Tibial nerve (tissue), 4 donors: ENCODE results near the gene OR2S2. TPM values are rescaled to one million over a fixed set of nuclear protein-coding genes. Genes with fewer than 3 reads are reported as not detected.
A peak's percentile ranks its signal among the peaks of the same experiment; 100 is the strongest.

Experiments
- DNase-seq, 2 donors: peaks; one replicate each; pipeline ENCODE4 v3.0.0-alpha.2; 2019; ENCODE audit warnings: low spot score in 2 of 2
- H3K27ac ChIP-seq, 4 donors: fragments of 200-600 bp; sonication (generic) in 3 of 4; one replicate each; pipeline ENCODE4 v1.5.1; 2017 to 2019; ENCODE audit warnings: mild to moderate bottlenecking in 1 of 4
- H3K27me3 ChIP-seq, 2 donors: fragments of 200-600 bp; sonication (generic) in 1 of 2; one replicate each; pipeline versions ENCODE4 v1.5.1 to v1.6.0; 2017 to 2019
- H3K36me3 ChIP-seq, 3 donors: fragments of 200-600 bp; sonication (generic); one replicate each; pipeline ENCODE4 v1.5.1; 2018 to 2019
- H3K4me1 ChIP-seq, 4 donors: fragments of 200-600 bp; sonication (generic) in 3 of 4; one replicate each; pipeline ENCODE4 v1.5.1; 2017 to 2019
- H3K4me3 ChIP-seq, 4 donors: fragments of 200-600 bp; sonication (generic) in 3 of 4; one replicate each; pipeline ENCODE4 v1.5.1; 2017 to 2019; ENCODE audit warnings: mild to moderate bottlenecking in 1 of 4, moderate library complexity in 1 of 4
- H3K9me3 ChIP-seq, 4 donors: fragments of 200-600 bp; sonication (generic) in 3 of 4; one replicate each; pipeline ENCODE4 v1.5.1; 2017 to 2019
- CTCF ChIP-seq, 5 experiments: fragments of 200-600 bp in 3 of 5; fragments of 450-650 bp in 2 of 5; sonication (generic) in 3 of 5; IDR thresholded peaks; one replicate each; pipeline ENCODE4 v1.5.1; 2016 to 2019; ENCODE audit warnings: antibody characterized with exemption in 5 of 5, mild to moderate bottlenecking in 3 of 5, moderate library complexity in 2 of 5
- EP300 ChIP-seq, 2 donors: sonication (generic); formaldehyde crosslinking; IDR thresholded peaks; one replicate each; pipeline ENCODE4 v1.6.1; 2017; ENCODE audit warnings: antibody characterized with exemption in 2 of 2, mild to moderate bottlenecking in 1 of 2
- POLR2A ChIP-seq, 2 donors: fragments of 450-650 bp; IDR thresholded peaks; one replicate each; pipeline ENCODE4 v1.6.1; 2017; ENCODE audit warnings: antibody characterized with exemption in 2 of 2, mild to moderate bottlenecking in 2 of 2, moderate library complexity in 2 of 2
- WGBS, 2 donors: methylation state at CpG; one replicate each; pipeline ENCODE4 v1.1.5; 2018; 5-methylcytosine and 5-hydroxymethylcytosine counted together
- total RNA-seq, 4 donors: library from RNA; depleted of rRNA; stranded (reverse); fragments of >200 nt; gene quantifications; one replicate each; pipeline ENCODE4 v1.1.0, GENCODE V29; 2016

Gene OR2S2
- total RNA-seq, 4 donors from 2014 or later, result not detected

GRCh38 chr9:35909274-35909673 is 48.7 kb downstream of the OR2S2 start, which contains the start of gene SPAAR:
Gene SPAAR (plus strand): TSS chr9:35909490. CDS start chr9:35910464, 974 bp downstream.
- no peak for DNase-seq
- Histone ChIP-seq H3K27me3 (no peaks in the 10 kb centered on the region), H3K27ac (peak within 1 kb of the TSS; percentile 92 to 97 (median 94)), H3K36me3 (no peaks in the 10 kb centered on the region), H3K4me3 (peak within 1 kb of the TSS in 1 of 4 donors; percentile 47), H3K4me1 (peaks cover 0 to 83% (median 62%) of the 10 kb centered on the region in 4 donors), H3K9me3 (no peaks in the 10 kb centered on the region)
- TF ChIP-seq POLR2A (IDR thresholded peaks at IDR 0.05) (no peak), EP300 (IDR thresholded peaks at IDR 0.05) (no peak), CTCF (IDR thresholded peaks at IDR 0.05) (no peak)
- 72 to 76% methylated on average over 11 of the region's 11 CpGs for WGBS, 2 donors

- Histone ChIP-seq H3K36me3 (no peaks in the 10 kb centered on the region), H3K4me1 (peaks cover 0 to 88% (median 67%) of the 10 kb centered on the region in 4 donors), H3K9me3 (no peaks in the 10 kb centered on the region), H3K27me3 (no peaks in the 10 kb centered on the region), H3K27ac (peak overlapping the region; percentile 92 to 97 (median 94)), H3K4me3 (peak overlapping the region in 1 of 4 donors; percentile 47)
- WGBS, 2 donors, result 51 to 56% methylated on average over 9 of the region's 9 CpGs
- DNase-seq, result peak; percentile 36 to 53
- TF ChIP-seq EP300 (IDR thresholded peaks at IDR 0.05) (no peak), POLR2A (IDR thresholded peaks at IDR 0.05) (no peak), CTCF (IDR thresholded peaks at IDR 0.05) (no peak)
These were observed 49.3 kb downstream of the OR2S2 start for GRCh38 chr9:35908504-35909125.

GRCh38 chr9:35907711-35908503 is 50.0 kb downstream of the OR2S2 start:
- DNase-seq, result peak; percentile 75 to 82

More at GRCh38 chr9:35907711-35908503, 50.0 kb downstream of the OR2S2 start:
- no peaks in the 10 kb centered on the region for H3K27me3 ChIP-seq
- H3K9me3 ChIP-seq, result no peaks in the 10 kb centered on the region
- H3K4me1 ChIP-seq, result peaks cover 0 to 94% (median 69%) of the 10 kb centered on the region in 4 donors
- H3K27ac ChIP-seq, result peak overlapping the region; percentile 92 to 97 (median 94)
- TF ChIP-seq CTCF (IDR thresholded peaks at IDR 0.05) (no peak), POLR2A (IDR thresholded peaks at IDR 0.05) (peak in 1 of 2 donors; percentile 16), EP300 (IDR thresholded peaks at IDR 0.05) (peak; percentile 63 to 85)
- H3K36me3 ChIP-seq, result no peaks in the 10 kb centered on the region
- peak overlapping the region; percentile 2 to 47 (median 12) for H3K4me3 ChIP-seq
- WGBS, 2 donors, result 13 to 24% methylated on average over 13 of the region's 13 CpGs

Other genes with a start within 250 kb of the OR2S2 start
- gene TLN1, start 226.0 kb downstream of the OR2S2 start, total RNA-seq, result 100 to 1,000 TPM; 284 to 405 (median 350) TPM
- 10 to 100 TPM; 41.6 to 70.1 (median 53.5) TPM for gene CREB3, start 225.5 kb downstream of the OR2S2 start, total RNA-seq
- gene GBA2, start 208.9 kb downstream of the OR2S2 start, total RNA-seq, result 10 to 100 TPM; 63.8 to 92.1 (median 66.1) TPM
- 10 to 100 TPM; 18.6 to 21.3 (median 20.2) TPM for gene RGP1, start 208.9 kb downstream of the OR2S2 start, total RNA-seq
- not detected for gene MSMP, start 203.9 kb downstream of the OR2S2 start, total RNA-seq
- 10 to 100 TPM; 26.3 to 36.0 (median 32.4) TPM for gene NPR2, start 166.6 kb downstream of the OR2S2 start, total RNA-seq
- 1 to 10 TPM; 2.6 to 4.0 (median 3.5) TPM for gene SPAG8, start 145.9 kb downstream of the OR2S2 start, total RNA-seq
- gene HINT2, start 143.1 kb downstream of the OR2S2 start, total RNA-seq, result 10 to 100 TPM; 21.0 to 74.3 (median 35.9) TPM
- not detected for gene FAM221B, start 129.4 kb downstream of the OR2S2 start, total RNA-seq
- 10 to 100 TPM; 14.6 to 23.9 (median 20.1) TPM for gene TMEM8B, start 128.9 kb downstream of the OR2S2 start, total RNA-seq
- gene OR13J1, start 87.8 kb downstream of the OR2S2 start, total RNA-seq, result not detected
- gene HRCT1, start 52.0 kb downstream of the OR2S2 start, total RNA-seq, result 10 to 100 TPM in 3 of 4 donors, 1 to 10 TPM in 1; 7.2 to 15.5 (median 12.0) TPM
- 10 to 100 TPM in 1 of 4 donors, 1 to 10 TPM in 3; 5.1 to 12.2 (median 7.7) TPM for gene SPAAR, start 48.7 kb downstream of the OR2S2 start, total RNA-seq
- 10 to 100 TPM; 15.6 to 24.1 (median 18.7) TPM for gene RECK, start 78.8 kb upstream of the OR2S2 start, total RNA-seq
- gene GLIPR2, start 178.6 kb upstream of the OR2S2 start, total RNA-seq, result 10 to 100 TPM; 18.1 to 26.4 (median 25.6) TPM
- gene CCIN, start 211.2 kb upstream of the OR2S2 start, total RNA-seq, result not detected
- 100 to 1,000 TPM; 165 to 247 (median 223) TPM for gene CLTA, start 232.8 kb upstream of the OR2S2 start, total RNA-seq